GM19395 (cell line): ENCODE data around the gene AGFG1.
"Not testable (repeated sequence)": the region's sequence is repeated elsewhere in the genome, so short reads cannot be mapped to it uniquely, and the experiment has no call there.

Experiments used
- ATAC-seq: cut with Tn5 transposase; IDR thresholded peaks from one replicate; pipeline ENCODE4 v1.9.1; 2021; ENCODE audit warnings: mild to moderate bottlenecking, moderate library complexity; ENCODE audit not compliant: unreplicated experiment

Gene AGFG1

GRCh38 chr2:227493524-227493923, 21.6 kb downstream of the AGFG1 start:
- no peak for ATAC-seq

- no peak for ATAC-seq
These were observed 25.2 kb downstream of the AGFG1 start for GRCh38 chr2:227497158-227497557.

GRCh38 chr2:227499627-227500300, 27.8 kb downstream of the AGFG1 start:
- no peak for ATAC-seq

DNA sequence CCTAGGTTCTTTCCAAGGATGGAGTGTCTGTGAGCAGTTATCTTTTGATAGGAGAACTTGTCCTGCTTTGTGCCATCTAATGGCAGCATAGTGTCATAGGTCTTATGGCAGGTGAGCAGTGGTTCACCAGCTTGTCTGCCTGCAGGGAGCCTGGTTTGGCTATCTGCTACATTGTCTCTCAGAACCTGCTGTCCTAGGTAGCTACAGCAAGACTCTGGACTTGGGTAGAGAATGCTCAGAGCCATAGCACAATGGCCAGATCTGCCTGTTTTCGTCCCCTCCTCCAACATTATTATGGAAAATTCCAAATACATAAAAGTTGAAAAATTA, 28.3 kb downstream of the AGFG1 start:
- ATAC-seq, result no peak

- no peak for ATAC-seq
These were observed 31.8 kb downstream of the AGFG1 start for GRCh38 chr2:227503433-227504406.

DNA sequence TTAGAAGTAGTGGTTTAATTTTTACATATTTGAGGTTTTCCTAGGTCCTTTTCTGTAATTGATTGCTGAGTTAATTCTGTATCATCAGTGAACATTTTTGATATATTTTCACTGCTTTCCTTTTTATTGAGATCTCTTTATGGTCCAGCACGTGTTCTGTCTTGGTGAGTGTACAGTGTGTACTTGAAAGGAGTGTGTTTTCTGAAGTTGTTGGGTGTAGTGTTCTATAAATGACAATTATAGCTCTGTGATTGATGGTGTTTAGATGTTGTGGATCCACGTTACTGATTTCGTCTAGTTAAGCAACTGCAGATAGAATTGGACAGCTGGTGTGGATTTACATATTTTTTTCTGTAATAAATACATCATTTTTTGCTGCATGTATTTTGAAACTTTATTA, 32.7 kb downstream of the AGFG1 start:
- ATAC-seq, result no peak

DNA sequence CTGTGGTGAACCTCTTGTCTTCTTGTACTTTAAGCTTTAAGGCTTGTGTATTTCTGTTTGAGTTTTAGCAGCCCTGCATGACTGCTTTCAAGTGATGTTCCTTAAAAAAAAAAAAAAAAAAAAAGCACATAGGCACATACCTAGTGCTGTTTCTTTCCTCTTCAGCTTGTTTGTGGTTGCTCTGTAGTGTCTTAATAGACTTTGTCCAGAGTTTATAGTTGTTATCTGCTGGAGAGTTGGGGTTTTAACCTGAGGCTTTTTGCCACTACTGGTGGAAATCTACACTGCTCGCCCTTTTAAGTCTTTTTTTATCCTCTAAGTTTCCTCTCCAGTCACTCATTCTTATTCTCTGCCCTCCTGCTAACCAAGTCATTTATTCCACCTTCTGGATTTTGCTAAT, 34.5 kb downstream of the AGFG1 start:
- no peak for ATAC-seq

DNA sequence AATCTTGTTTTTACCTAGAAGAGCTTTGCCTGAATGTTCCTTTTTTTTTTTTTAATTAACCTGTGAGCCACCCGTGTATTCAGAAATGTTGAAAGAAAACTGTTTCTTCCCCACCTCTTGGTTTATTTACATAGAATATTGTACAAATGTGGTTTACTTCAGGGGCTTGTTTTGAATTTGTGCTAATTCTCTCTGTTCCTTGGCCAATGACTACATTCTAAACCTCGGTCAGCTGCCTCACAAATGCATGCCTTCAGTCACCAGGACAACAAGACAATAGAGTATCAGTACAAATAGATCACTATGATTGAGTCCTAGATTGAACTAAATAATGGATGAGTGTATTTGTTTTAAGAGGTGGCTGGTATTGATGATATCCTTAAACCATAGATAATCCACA, 36.0 kb downstream of the AGFG1 start:
- ATAC-seq, result no peak

DNA sequence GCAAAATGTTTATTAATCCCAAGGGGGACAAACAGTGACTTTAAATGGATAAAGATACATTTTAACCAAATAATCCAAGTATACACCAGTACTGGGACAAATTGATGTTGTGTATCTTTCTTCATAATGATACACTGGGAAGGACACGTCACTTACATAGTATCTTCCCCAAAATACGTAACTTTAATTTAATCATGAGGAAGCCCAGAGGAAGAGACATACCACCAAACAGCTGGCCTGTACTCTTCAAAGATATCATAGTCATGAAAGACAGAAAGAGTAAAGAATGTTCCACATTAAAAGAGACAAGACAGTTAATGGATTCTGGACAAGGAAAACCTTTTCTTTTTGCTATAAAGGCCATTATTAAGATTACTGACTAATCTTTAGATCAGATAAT, 37.1 kb downstream of the AGFG1 start:
- ATAC-seq, result no peak

DNA sequence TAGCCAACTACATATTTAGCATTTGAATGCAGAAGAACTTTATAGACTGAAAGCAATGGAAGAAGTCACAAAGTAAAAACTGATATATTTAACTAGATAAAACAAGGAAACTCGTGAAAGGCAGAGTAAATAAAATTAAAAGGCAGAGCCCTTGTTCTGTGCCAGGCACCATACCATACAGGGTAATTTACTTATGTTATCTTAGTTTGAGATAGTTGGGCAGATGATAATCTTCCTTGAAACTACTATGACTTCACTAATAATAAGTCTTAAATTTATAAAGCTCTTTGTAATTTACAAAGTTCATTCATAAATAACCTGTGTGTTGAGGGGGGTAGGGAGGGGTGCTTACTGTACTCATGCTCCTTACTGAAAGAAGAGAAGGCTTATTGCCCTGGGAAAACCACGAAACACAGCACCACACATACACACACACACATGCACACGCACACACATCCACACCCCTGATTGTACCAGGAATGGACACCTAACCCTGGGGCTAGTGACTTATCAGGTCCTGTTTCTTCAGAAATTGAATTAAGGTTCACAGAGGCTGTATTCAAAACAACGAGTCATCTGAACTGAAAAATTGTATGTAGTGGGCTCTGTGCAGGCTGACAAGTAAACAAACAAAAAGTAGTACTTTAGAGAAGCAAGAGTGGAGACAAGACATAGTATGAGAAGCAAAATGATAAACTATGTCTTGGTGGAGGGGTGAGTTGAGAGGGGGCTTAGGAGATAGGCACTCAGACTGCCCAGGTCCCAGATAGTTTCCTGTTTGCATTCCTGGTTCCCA, 38.1 kb downstream of the AGFG1 start:
- ATAC-seq, result no peak

DNA sequence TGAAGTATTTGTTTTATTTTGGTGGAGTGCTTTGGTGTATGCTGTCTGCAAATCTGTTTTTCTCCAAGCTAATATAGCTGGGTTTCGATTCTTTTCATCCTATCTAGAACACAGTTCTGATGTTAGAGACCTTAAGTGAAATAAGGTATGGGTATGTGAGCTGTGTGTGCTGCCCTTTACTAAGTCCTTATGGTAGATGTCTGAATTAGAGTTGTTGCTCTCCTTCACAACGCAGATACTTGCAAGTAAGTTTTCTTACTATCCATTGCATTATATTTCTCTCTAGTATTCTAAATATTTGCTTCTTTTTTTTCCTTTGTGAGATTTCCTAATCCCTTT, 38.6 kb downstream of the AGFG1 start:
- no peak for ATAC-seq

DNA sequence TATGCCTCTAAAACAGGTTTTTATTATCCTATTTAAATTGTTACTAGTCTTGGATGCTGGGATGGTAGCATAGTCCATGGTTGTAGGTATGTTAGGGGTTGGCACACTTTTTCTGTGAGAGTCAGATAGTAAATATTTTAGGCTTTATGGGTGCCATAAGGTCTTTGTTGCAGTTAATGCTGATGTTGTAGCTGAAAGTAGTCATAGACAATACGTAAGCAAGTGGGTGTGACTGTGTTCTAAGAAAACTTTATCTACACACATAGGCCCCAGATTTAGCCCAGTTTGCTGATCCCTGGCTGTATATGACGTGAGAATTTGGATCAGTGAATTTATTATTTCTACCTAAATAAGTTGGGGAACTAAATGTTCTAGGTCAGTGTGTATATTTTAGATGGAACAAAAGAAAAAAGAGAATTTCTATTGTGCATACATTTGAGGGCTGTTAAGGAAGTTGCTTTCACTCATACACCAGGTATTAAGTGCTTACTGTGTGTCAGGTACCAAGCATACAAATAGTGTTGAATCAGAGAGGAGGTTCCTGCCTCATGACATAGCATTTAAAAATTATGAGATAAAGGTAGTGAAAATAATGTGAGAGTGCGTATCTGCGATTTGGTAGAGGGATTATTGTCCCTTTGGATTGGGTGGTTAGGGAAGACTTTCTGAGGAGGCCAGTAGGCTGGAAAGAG, 39.4 kb downstream of the AGFG1 start:
- no peak for ATAC-seq

DNA sequence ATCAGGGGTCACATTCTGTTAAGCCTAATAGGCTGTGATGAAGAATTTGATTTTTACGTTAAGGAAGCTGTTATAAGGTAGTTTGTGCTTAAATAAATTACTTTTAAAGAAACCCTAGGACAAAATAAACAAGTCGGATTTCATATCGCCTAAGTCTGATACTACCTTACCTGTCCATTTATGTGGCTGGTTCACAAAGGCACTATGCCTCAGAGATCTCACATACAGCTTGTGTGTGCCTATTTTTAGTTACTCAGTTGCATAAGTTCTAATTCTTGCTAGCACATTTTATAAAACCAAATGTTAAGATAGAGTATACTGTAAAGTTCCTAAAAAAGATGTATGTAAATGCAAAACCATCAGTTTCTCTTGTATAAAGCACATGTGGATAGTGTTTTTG, 40.0 kb downstream of the AGFG1 start:
- ATAC-seq, result no peak

DNA sequence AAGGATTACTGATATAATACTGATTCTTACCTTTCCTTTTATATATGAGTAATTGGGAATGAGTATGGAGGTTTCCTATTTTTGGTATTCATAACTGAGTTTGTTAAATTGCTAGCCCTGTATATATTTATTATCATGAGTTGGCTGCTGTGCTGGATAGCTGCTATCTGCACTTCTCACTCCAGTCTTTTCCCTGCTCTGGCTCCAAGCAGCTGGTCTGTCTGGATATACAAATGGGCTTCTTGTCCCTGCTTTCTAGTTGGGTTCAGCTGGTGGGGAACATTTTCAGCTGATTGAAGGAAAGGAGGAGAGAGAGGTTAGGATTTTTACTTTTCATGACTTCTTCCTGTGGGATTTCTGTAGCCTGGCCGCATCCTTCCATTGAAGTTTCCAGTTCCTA, 41.2 kb downstream of the AGFG1 start:
- ATAC-seq, result no peak

DNA sequence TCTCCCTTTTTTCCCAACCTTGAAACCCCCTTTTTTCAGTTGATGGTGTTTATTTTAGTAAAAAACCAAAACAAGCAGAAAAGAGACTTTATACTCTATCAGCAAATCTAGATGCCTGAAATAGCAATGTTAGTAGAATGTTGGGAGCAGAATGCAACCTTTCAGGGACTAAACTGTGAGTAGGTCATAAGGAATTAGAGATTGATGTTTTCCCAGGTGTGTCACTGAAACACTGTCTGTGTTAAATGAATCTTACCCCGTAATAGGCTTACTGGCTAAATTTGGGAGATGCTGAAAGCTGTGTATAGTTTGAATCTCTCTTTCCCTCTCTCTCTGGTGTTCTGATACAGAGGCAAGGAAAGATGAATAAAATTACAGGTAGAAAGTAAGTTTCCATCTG, 43.8 kb downstream of the AGFG1 start:
- ATAC-seq, result no peak

- ATAC-seq, result no peak
These were observed 45.8 kb downstream of the AGFG1 start for GRCh38 chr2:227517724-227518123.

- not testable (repeated sequence) for ATAC-seq
These were observed 46.4 kb downstream of the AGFG1 start for GRCh38 chr2:227518278-227518865.

- ATAC-seq, result not testable (repeated sequence)
These were observed 49.2 kb downstream of the AGFG1 start for GRCh38 chr2:227521178-227521577.

GRCh38 chr2:227524665-227525064, 52.7 kb downstream of the AGFG1 start:
- no peak for ATAC-seq

- no peak for ATAC-seq
These were observed 55.4 kb downstream of the AGFG1 start for GRCh38 chr2:227527351-227527750.

DNA sequence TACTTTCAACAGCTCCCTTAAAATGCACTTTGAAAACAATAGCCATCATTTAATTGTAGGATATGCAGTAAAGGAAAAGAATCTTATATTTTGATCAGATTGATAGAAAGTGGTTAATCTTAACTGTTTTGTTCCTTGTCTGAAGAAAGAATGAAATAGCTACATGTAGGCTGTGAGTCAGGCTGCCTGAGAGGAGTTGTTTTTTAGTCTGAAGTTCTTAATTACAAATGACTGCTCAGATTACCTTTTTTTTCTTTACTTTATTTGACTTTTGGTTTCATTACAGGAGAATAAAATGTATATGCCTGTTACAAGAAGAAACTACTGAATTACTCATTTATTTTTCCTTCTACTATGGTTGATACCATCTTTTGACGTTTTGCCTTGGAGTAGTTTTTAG, 56.8 kb downstream of the AGFG1 start:
- no peak for ATAC-seq
